CD4-positive, CD25-positive, alpha-beta regulatory T cell (primary cell): ENCODE measurements around the gene DPY19L3. TPM values are rescaled to one million over a fixed set of nuclear protein-coding genes. Genes with fewer than 3 reads are reported as not detected.
"Not testable (repeated sequence)": the region's sequence is repeated elsewhere in the genome, so short reads cannot be mapped to it uniquely, and the experiment has no call there.

Experiments used
- ATAC-seq, 2 donors: fragments of 150-1000 bp; cut with Tn5 transposase; one replicate each; pipeline ENCODE4 v1.10.0; 2021; ENCODE audit warnings: low read depth in 2 of 2, moderate number of reproducible peaks in 2 of 2, moderate library complexity in 1 of 2
- DNase-seq, 3 donors: peaks; one replicate each; pipeline versions ENCODE4 v3.0.0 to v3.0.0-alpha.2; 2012 to 2022; ENCODE audit warnings: mixed read lengths in 1 of 3
- H3K27ac ChIP-seq: one replicate; pipeline ENCODE4 v1.7.0; 2013; ENCODE audit warnings: mild to moderate bottlenecking, low read length; ENCODE audit not compliant: insufficient read depth, poor library complexity, severe bottlenecking
- H3K27me3 ChIP-seq: one replicate; pipeline ENCODE4 v1.7.0; 2013; ENCODE audit warnings: low read length; ENCODE audit not compliant: control insufficient read depth, insufficient read depth
- H3K36me3 ChIP-seq: one replicate; pipeline ENCODE4 v1.7.0; 2013; ENCODE audit warnings: mild to moderate bottlenecking, low read length, moderate library complexity; ENCODE audit not compliant: control insufficient read depth, insufficient read depth
- H3K4me1 ChIP-seq: 2 replicates; pipeline ENCODE4 v1.7.0; 2013; ENCODE audit warnings: mild to moderate bottlenecking, low read length; ENCODE audit not compliant: insufficient read depth, control insufficient read depth, poor library complexity, severe bottlenecking
- H3K4me3 ChIP-seq: one replicate; pipeline ENCODE4 v1.7.0; 2013; ENCODE audit warnings: low read depth, mild to moderate bottlenecking, low read length, moderate library complexity
- H3K9me3 ChIP-seq, 2 experiments: 1 replicate in 1 of 2; 2 replicates in 1 of 2; pipeline ENCODE4 v1.7.0; 2013; ENCODE audit warnings: low read length in 2 of 2, mild to moderate bottlenecking in 1 of 2, moderate library complexity in 1 of 2; ENCODE audit not compliant: control insufficient read depth in 2 of 2
- H3K27ac Mint-ChIP-seq, 3 donors: one replicate each; pipeline ENCODE4 v1.8.0; 2020 to 2022; ENCODE audit warnings: mild to moderate bottlenecking in 3 of 3, mixed read lengths in 3 of 3, moderate library complexity in 2 of 3
- H3K27me3 Mint-ChIP-seq: one replicate; pipeline ENCODE4 v1.8.0; 2022; ENCODE audit warnings: mild to moderate bottlenecking, mixed read lengths
- H3K36me3 Mint-ChIP-seq: one replicate; pipeline ENCODE4 v1.8.0; 2020; ENCODE audit warnings: mixed read lengths
- H3K4me1 Mint-ChIP-seq, 4 donors: one replicate each; pipeline ENCODE4 v1.8.0; 2020 to 2022; ENCODE audit warnings: mixed read lengths in 4 of 4, mild to moderate bottlenecking in 1 of 4
- H3K4me3 Mint-ChIP-seq, 4 donors: one replicate each; pipeline ENCODE4 v1.8.0; 2020 to 2022; ENCODE audit warnings: mild to moderate bottlenecking in 4 of 4, mixed read lengths in 4 of 4, moderate library complexity in 3 of 4
- H3K9me3 Mint-ChIP-seq, 7 donors: one replicate each; pipeline ENCODE4 v1.8.0; 2020 to 2022; ENCODE audit warnings: mixed read lengths in 7 of 7, mild to moderate bottlenecking in 3 of 7, moderate library complexity in 2 of 7
- polyA plus RNA-seq, 4 donors: library from polyadenylated mRNA; unstranded; fragments of 300-500 nt; fragmentation: Illumina TruSeq; gene quantifications; one replicate each; pipeline ENCODE4 v1.2.3, GENCODE V29; 2021
- total RNA-seq: library from RNA; stranded (reverse); gene quantifications from one replicate; pipeline ENCODE4 v1.2.3, GENCODE V29; 2022

DPY19L3 gene
- total and polyA plus RNA-seq, 5 donors from 2014 or later = 4.5 to 17.4 (median 5.9) TPM

- not testable (repeated sequence) for H3K4me1 ChIP-seq, DNase-seq, H3K27me3 ChIP-seq, H3K9me3 Mint-ChIP-seq, H3K4me3 Mint-ChIP-seq, H3K4me3 ChIP-seq, H3K27me3 Mint-ChIP-seq, H3K9me3 ChIP-seq, H3K27ac ChIP-seq, ATAC-seq
- H3K4me1 Mint-ChIP-seq = peaks cover 8 to 21% (median 14%) of the 10 kb centered on the region in 4 donors
- peak overlapping the region in 1 of 3 donors; percentile 65 for H3K27ac Mint-ChIP-seq
- H3K36me3 Mint-ChIP-seq = peaks cover 43% of the 10 kb centered on the region
- peaks cover 68% of the 10 kb centered on the region for H3K36me3 ChIP-seq
Observed at GRCh38 chr19:32374362-32374761, 31.2 kb upstream of the DPY19L3 start.

DNA sequence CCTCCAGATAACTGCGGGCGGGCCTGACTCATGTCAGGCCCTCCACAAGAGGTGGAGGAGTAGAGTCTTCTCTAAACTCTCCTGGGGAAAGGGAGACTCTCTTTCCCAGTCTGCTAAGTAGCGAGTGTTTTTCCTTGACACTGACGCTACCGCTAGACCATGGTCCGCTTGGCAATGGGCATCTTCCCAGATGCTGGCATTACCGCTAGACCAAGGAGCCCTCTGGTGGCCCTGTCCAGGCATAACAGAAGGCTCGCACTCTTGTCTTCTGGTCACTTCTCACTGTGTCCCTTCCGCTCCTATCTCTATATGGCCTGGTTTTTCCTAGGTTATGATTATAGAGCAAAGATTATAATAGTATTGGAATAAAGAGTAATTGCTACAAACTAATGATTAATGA, 28.5 kb upstream of the DPY19L3 start:
- ATAC-seq = not testable (repeated sequence)

GRCh38 chr19:32380269-32380668, 25.3 kb upstream of the DPY19L3 start:
- DNase-seq (no peak), ATAC-seq (no peak)
- no peaks in the 10 kb centered on the region for H3K4me1 ChIP-seq
- peak overlapping the region in 1 of 3 donors; percentile 19 for H3K27ac Mint-ChIP-seq
- no peaks in the 10 kb centered on the region for H3K27me3 Mint-ChIP-seq
- H3K4me3 ChIP-seq = no peak overlapping the region
- no peak overlapping the region for H3K4me3 Mint-ChIP-seq
- peaks cover 62% of the 10 kb centered on the region for H3K36me3 ChIP-seq
- no peaks in the 10 kb centered on the region for H3K27me3 ChIP-seq
- H3K36me3 Mint-ChIP-seq = peaks cover 37% of the 10 kb centered on the region
- H3K4me1 Mint-ChIP-seq = peaks cover 4 to 17% (median 11%) of the 10 kb centered on the region in 4 donors
- no peaks in the 10 kb centered on the region for H3K9me3 ChIP-seq
- H3K9me3 Mint-ChIP-seq = no peaks in the 10 kb centered on the region
- no peak overlapping the region for H3K27ac ChIP-seq

More for the DNA sequence above, 28.5 kb upstream of the DPY19L3 start:
- H3K27me3 Mint-ChIP-seq, H3K4me3 Mint-ChIP-seq, H3K27ac ChIP-seq, H3K27me3 ChIP-seq, H3K4me1 ChIP-seq, H3K27ac Mint-ChIP-seq, H3K4me3 ChIP-seq, DNase-seq, H3K9me3 ChIP-seq, H3K9me3 Mint-ChIP-seq: not testable (repeated sequence)
- peaks cover 40% of the 10 kb centered on the region for H3K36me3 Mint-ChIP-seq
- peaks cover 0 to 17% (median 7%) of the 10 kb centered on the region in 4 donors for H3K4me1 Mint-ChIP-seq
- H3K36me3 ChIP-seq = peaks cover 69% of the 10 kb centered on the region

DNA sequence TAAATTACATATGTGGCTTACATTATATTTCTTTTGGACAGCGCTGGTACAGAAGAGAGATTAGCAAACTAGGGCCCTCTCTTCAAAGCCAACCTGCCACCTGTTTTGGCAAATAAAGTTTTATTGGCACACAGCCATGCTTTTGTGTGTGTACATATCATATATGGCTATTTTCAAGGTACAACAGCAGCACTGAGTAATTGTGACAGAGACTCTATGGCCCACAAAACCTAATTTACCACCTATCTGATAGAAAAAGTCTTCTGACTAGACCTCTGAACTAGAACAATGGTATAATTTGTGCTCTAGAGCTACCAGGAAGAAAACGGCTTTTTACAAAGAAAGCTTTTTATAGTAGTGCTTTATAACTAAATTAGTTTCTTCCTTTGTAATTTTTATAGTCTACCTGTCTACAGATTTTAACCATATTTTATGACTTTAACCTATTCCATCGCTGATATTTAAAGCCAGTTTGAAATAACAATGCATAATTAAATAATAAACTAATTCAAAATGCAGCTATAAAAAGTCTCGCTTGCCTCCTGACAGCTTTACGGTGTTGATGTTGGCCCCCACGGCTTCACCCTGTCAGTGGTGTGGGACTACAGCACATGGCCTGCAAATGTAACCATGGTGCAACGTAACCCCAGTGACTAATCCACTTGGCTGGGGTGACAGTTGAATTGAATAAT, 17.7 kb upstream of the DPY19L3 start:
- Histone ChIP-seq H3K9me3 (no peaks in the 10 kb centered on the region), H3K27ac (no peak overlapping the region), H3K27me3 (no peaks in the 10 kb centered on the region), H3K36me3 (peaks cover 24% of the 10 kb centered on the region), H3K4me1 (no peaks in the 10 kb centered on the region), H3K4me3 (no peak overlapping the region)
- Mint-ChIP-seq H3K36me3 (peaks cover 15% of the 10 kb centered on the region), H3K27ac (peak overlapping the region in 1 of 3 donors; percentile 86), H3K4me1 (peaks cover 2 to 9% (median 2%) of the 10 kb centered on the region in 4 donors), H3K9me3 (no peaks in the 10 kb centered on the region), H3K4me3 (no peak overlapping the region), H3K27me3 (no peaks in the 10 kb centered on the region)
- no peak for ATAC-seq
- no peak for DNase-seq

DNA sequence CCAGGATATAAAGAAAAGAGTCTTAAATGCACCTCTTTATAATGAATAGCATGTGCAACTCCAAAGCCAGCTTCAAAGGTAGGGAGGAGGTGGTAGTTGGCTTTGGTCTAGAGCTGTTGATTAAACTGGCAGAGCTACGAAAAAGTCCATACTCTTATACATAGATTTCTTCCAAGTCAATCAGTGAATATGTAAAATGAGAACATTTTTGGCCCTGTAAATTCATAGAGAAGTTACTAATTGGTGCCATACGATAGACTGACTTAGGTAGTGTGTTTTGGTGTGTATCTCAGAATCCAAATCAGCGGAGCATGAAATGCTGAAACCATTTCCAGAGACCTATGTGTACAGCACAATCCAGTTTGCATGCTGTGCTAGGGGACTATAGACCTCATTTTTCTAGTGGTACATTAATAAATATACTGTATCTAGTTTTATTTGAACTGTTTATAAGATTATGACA, 17.1 kb upstream of the DPY19L3 start:
- Histone ChIP-seq H3K27me3 (no peaks in the 10 kb centered on the region), H3K9me3 (no peaks in the 10 kb centered on the region), H3K4me3 (no peak overlapping the region), H3K36me3 (peaks cover 18% of the 10 kb centered on the region), H3K4me1 (no peaks in the 10 kb centered on the region), H3K27ac (no peak overlapping the region)
- H3K27ac Mint-ChIP-seq = peak overlapping the region in 1 of 3 donors; percentile 86
- H3K4me3 Mint-ChIP-seq = no peak overlapping the region
- ATAC-seq = no peak
- peaks cover 11% of the 10 kb centered on the region for H3K36me3 Mint-ChIP-seq
- DNase-seq = no peak
- no peaks in the 10 kb centered on the region for H3K27me3 Mint-ChIP-seq
- H3K4me1 Mint-ChIP-seq = peaks cover 0 to 4% (median 2%) of the 10 kb centered on the region in 4 donors
- no peaks in the 10 kb centered on the region for H3K9me3 Mint-ChIP-seq

- Mint-ChIP-seq H3K4me1 (peaks cover 0 to 7% (median 3%) of the 10 kb centered on the region in 4 donors), H3K36me3 (peaks cover 4% of the 10 kb centered on the region), H3K9me3 (no peaks in the 10 kb centered on the region), H3K4me3 (no peak overlapping the region), H3K27ac (no peak overlapping the region), H3K27me3 (no peaks in the 10 kb centered on the region)
- Histone ChIP-seq H3K9me3 (no peaks in the 10 kb centered on the region), H3K4me1 (no peaks in the 10 kb centered on the region), H3K36me3 (no peaks in the 10 kb centered on the region), H3K27ac (no peak overlapping the region), H3K4me3 (no peak overlapping the region), H3K27me3 (no peaks in the 10 kb centered on the region)
- no peak for ATAC-seq
- no peak for DNase-seq
Observed at GRCh38 chr19:32392901-32393300, 12.7 kb upstream of the DPY19L3 start.

- no peak for ATAC-seq
- no peaks in the 10 kb centered on the region for H3K27me3 Mint-ChIP-seq
- Histone ChIP-seq H3K4me3 (no peak overlapping the region), H3K36me3 (no peaks in the 10 kb centered on the region), H3K27me3 (no peaks in the 10 kb centered on the region), H3K4me1 (no peaks in the 10 kb centered on the region), H3K27ac (no peak overlapping the region), H3K9me3 (no peaks in the 10 kb centered on the region)
- H3K9me3 Mint-ChIP-seq = no peaks in the 10 kb centered on the region
- peaks cover 4% of the 10 kb centered on the region for H3K36me3 Mint-ChIP-seq
- H3K4me1 Mint-ChIP-seq = peaks cover 0 to 7% (median 4%) of the 10 kb centered on the region in 4 donors
- DNase-seq = no peak
- H3K4me3 Mint-ChIP-seq = no peak overlapping the region
- H3K27ac Mint-ChIP-seq = no peak overlapping the region
Observed at GRCh38 chr19:32396046-32396652, 9.4 kb upstream of the DPY19L3 start.
